IMR-90 (cell line): ENCODE data around the gene TINAGL1.

Experiments
- BHLHE40 ChIP-seq: fragments of 150-350 bp; IDR thresholded peaks from 2 replicates; pipeline ENCODE4 v1.6.1; 2016; ENCODE audit warnings: mild to moderate bottlenecking, low read depth, low read length
- CTCF ChIP-seq: conservative IDR thresholded peaks from 2 replicates; pipeline ENCODE4 v1.5.1; 2012; ENCODE audit warnings: mild to moderate bottlenecking, low read depth, low read length, improper control_type of control experiment
- ELK1 ChIP-seq: fragments of 150-350 bp; IDR thresholded peaks from 2 replicates; pipeline ENCODE4 v1.6.1; 2016; ENCODE audit warnings: low read depth, mild to moderate bottlenecking, low read length, moderate library complexity, borderline replicate concordance
- POLR2A ChIP-seq: IDR thresholded peaks from 2 replicates; pipeline ENCODE4 v1.6.1; 2012; ENCODE audit warnings: mild to moderate bottlenecking, low read depth, low read length
- TF ChIP-seq, protein P1 (sequence below): fragments of 150-350 bp; IDR thresholded peaks from 2 replicates; pipeline ENCODE4 v1.6.1; 2017; ENCODE audit warnings: mild to moderate bottlenecking, antibody characterized with exemption, low read length, low read depth

GRCh38 chr1:31583082-31583994 is 7.0 kb downstream of the TINAGL1 start:
- no peak for TF ChIP-seq CTCF
- TF ChIP-seq POLR2A, result no peak
- no peak for TF ChIP-seq BHLHE40
- TF ChIP-seq, protein P1, sequence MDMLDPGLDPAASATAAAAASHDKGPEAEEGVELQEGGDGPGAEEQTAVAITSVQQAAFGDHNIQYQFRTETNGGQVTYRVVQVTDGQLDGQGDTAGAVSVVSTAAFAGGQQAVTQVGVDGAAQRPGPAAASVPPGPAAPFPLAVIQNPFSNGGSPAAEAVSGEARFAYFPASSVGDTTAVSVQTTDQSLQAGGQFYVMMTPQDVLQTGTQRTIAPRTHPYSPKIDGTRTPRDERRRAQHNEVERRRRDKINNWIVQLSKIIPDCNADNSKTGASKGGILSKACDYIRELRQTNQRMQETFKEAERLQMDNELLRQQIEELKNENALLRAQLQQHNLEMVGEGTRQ, result no peak
- TF ChIP-seq ELK1, result no peak
